Stimulated activated CD8-positive, alpha-beta memory T cell treated with anti-CD3 and anti-CD28 coated beads, Interleukin-15, amount 100 ng/mL, for 24 hours (primary cell): Measurements from ENCODE around the gene ENPEP.

Source experiments
- DNase-seq: peaks from one replicate; pipeline ENCODE4 v3.0.0-alpha.2; 2020; ENCODE audit warnings: low read depth

Gene ENPEP

GRCh38 chr4:110602061-110602460 lies 126.1 kb downstream of the ENPEP start:
- DNase-seq, result no peak

GRCh38 chr4:110605077-110605476 lies 129.1 kb downstream of the ENPEP start:
- no peak for DNase-seq

- no peak for DNase-seq
These were observed 133.2 kb downstream of the ENPEP start for GRCh38 chr4:110609044-110609750.

GRCh38 chr4:110610620-110610939 lies 134.6 kb downstream of the ENPEP start:
- DNase-seq, result no peak

- DNase-seq, result no peak
These were observed 135.2 kb downstream of the ENPEP start for GRCh38 chr4:110610940-110611831.

GRCh38 chr4:110611968-110612447 lies 136.1 kb downstream of the ENPEP start:
- no peak for DNase-seq

GRCh38 chr4:110612631-110613269 lies 136.8 kb downstream of the ENPEP start:
- no peak for DNase-seq

GRCh38 chr4:110613745-110614144 lies 137.8 kb downstream of the ENPEP start:
- no peak for DNase-seq

- DNase-seq, result no peak
These were observed 138.4 kb downstream of the ENPEP start for GRCh38 chr4:110614173-110614963.
